ENCODE results near the gene KRTAP10-8.
"Not testable (repeated sequence)": the region's sequence is repeated elsewhere in the genome, so short reads cannot be mapped to it uniquely, and the experiment has no call there.

The KRTAP10-8 gene

GRCh38 chr21:44595524-44595923 is 16.4 kb upstream of the KRTAP10-8 start:
- DNase-seq, result no peak
- no peak overlapping the region for H3K27ac ChIP-seq
- H3K36me3 ChIP-seq (replicated peaks), result no peaks in the 10 kb centered on the region
- no peak overlapping the region for H3K4me3 ChIP-seq (ENCODE audit: low read depth, low read length)
- no peak for TF ChIP-seq CTCF (IDR thresholded peaks at IDR 0.05; ENCODE audit: low read depth, low read length, missing control alignments)
- in situ Hi-C loops (cut with HindIII; ENCODE audit: low pct_ligation_motif_present, low sequenced_read_pairs), result no loop called here
- peaks cover 13% of the 10 kb centered on the region for H3K27me3 ChIP-seq (replicated peaks)

- DNase-seq, result no peak
- H3K27me3 ChIP-seq (replicated peaks), result peaks cover 13% of the 10 kb centered on the region
- H3K4me3 ChIP-seq (ENCODE audit: low read depth, low read length), result no peak overlapping the region
- in situ Hi-C loops (cut with HindIII; ENCODE audit: low pct_ligation_motif_present, low sequenced_read_pairs), result no loop called here
- no peak overlapping the region for H3K27ac ChIP-seq
- TF ChIP-seq CTCF (IDR thresholded peaks at IDR 0.05; ENCODE audit: low read depth, low read length, missing control alignments), result no peak
- H3K36me3 ChIP-seq (replicated peaks), result no peaks in the 10 kb centered on the region
These were observed 15.7 kb upstream of the KRTAP10-8 start for GRCh38 chr21:44596068-44596725.

- Histone ChIP-seq H3K27me3 (replicated peaks) (peaks cover 7% of the 10 kb centered on the region), H3K4me3 (ENCODE audit: low read depth, low read length) (no peak overlapping the region), H3K27ac (no peak overlapping the region), H3K36me3 (replicated peaks) (no peaks in the 10 kb centered on the region)
- TF ChIP-seq CTCF (IDR thresholded peaks at IDR 0.05; ENCODE audit: low read depth, low read length, missing control alignments), result no peak
- in situ Hi-C loops (cut with HindIII; ENCODE audit: low pct_ligation_motif_present, low sequenced_read_pairs), result no loop called here
- no peak for DNase-seq
These were observed 13.8 kb upstream of the KRTAP10-8 start for GRCh38 chr21:44598061-44598460.

- Histone ChIP-seq H3K4me3 (ENCODE audit: low read depth, low read length) (no peak overlapping the region), H3K27me3 (replicated peaks) (peaks cover 2% of the 10 kb centered on the region), H3K36me3 (replicated peaks) (no peaks in the 10 kb centered on the region), H3K27ac (no peak overlapping the region)
- in situ Hi-C loops (cut with HindIII; ENCODE audit: low pct_ligation_motif_present, low sequenced_read_pairs), result no loop called here
- no peak for DNase-seq
- TF ChIP-seq CTCF (IDR thresholded peaks at IDR 0.05; ENCODE audit: low read depth, low read length, missing control alignments), result no peak
These were observed 12.4 kb upstream of the KRTAP10-8 start for GRCh38 chr21:44599264-44600029.

- in situ Hi-C loops (cut with HindIII; ENCODE audit: low pct_ligation_motif_present, low sequenced_read_pairs); H3K36me3 ChIP-seq (replicated peaks); H3K4me3 ChIP-seq (ENCODE audit: low read depth, low read length); H3K27me3 ChIP-seq (replicated peaks); DNase-seq; H3K27ac ChIP-seq: not testable (repeated sequence)
These were observed 11.5 kb upstream of the KRTAP10-8 start, which contains the start of gene KRTAP10-7 for GRCh38 chr21:44600118-44600978. Gene KRTAP10-7 (plus strand): TSS chr21:44600597. CDS start chr21:44600622, 25 bp downstream.

GRCh38 chr21:44601091-44601490 is 10.8 kb upstream of the KRTAP10-8 start:
- H3K36me3 ChIP-seq (replicated peaks); H3K4me3 ChIP-seq (ENCODE audit: low read depth, low read length); H3K27me3 ChIP-seq (replicated peaks); H3K27ac ChIP-seq; in situ Hi-C loops (cut with HindIII; ENCODE audit: low pct_ligation_motif_present, low sequenced_read_pairs); DNase-seq: not testable (repeated sequence)

Measured in brain microvascular endothelial cell (primary cell).